ENCODE data around the gene CYP26B1.

Gene CYP26B1

GRCh38 chr2:72153924-72154323 is 6.3 kb upstream of the CYP26B1 start:
- H3K4me1 ChIP-seq (ENCODE audit: control insufficient read depth, insufficient read depth, low read length): peaks cover 3% of the 10 kb centered on the region
- H3K9me3 ChIP-seq (ENCODE audit: control insufficient read depth, insufficient read depth, low read length): no peaks in the 10 kb centered on the region

GRCh38 chr2:72153026-72153791 is 5.5 kb upstream of the CYP26B1 start:
- Histone ChIP-seq H3K9me3 (ENCODE audit: control insufficient read depth, insufficient read depth, low read length) (no peaks in the 10 kb centered on the region), H3K27me3 (ENCODE audit: control insufficient read depth, insufficient read depth, low read length) (peaks cover 42% of the 10 kb centered on the region), H3K4me1 (ENCODE audit: control insufficient read depth, insufficient read depth, low read length) (peaks cover 3% of the 10 kb centered on the region), H3K36me3 (ENCODE audit: control insufficient read depth, insufficient read depth, low read length) (no peaks in the 10 kb centered on the region), H3K4me3 (ENCODE audit: low read depth, low read length) (no peak overlapping the region), H3K9ac (ENCODE audit: low read depth, low read length) (no peak overlapping the region)

More at GRCh38 chr2:72153924-72154323, 6.3 kb upstream of the CYP26B1 start:
- Histone ChIP-seq H3K27me3 (ENCODE audit: control insufficient read depth, insufficient read depth, low read length) (peaks cover 39% of the 10 kb centered on the region), H3K9ac (ENCODE audit: low read depth, low read length) (no peak overlapping the region), H3K36me3 (ENCODE audit: control insufficient read depth, insufficient read depth, low read length) (no peaks in the 10 kb centered on the region), H3K4me3 (ENCODE audit: low read depth, low read length) (no peak overlapping the region)

- H3K27me3 ChIP-seq (ENCODE audit: control insufficient read depth, insufficient read depth, low read length): peaks cover 61% of the 10 kb centered on the region
- H3K9ac ChIP-seq (ENCODE audit: low read depth, low read length): no peak overlapping the region
- no peaks in the 10 kb centered on the region for H3K9me3 ChIP-seq (ENCODE audit: control insufficient read depth, insufficient read depth, low read length)
- no peaks in the 10 kb centered on the region for H3K36me3 ChIP-seq (ENCODE audit: control insufficient read depth, insufficient read depth, low read length)
- peak overlapping the region; percentile 79 for H3K4me3 ChIP-seq (ENCODE audit: low read depth, low read length)
- peaks cover 3% of the 10 kb centered on the region for H3K4me1 ChIP-seq (ENCODE audit: control insufficient read depth, insufficient read depth, low read length)
These were observed 3.2 kb upstream of the CYP26B1 start for GRCh38 chr2:72150861-72151356.

DNA sequence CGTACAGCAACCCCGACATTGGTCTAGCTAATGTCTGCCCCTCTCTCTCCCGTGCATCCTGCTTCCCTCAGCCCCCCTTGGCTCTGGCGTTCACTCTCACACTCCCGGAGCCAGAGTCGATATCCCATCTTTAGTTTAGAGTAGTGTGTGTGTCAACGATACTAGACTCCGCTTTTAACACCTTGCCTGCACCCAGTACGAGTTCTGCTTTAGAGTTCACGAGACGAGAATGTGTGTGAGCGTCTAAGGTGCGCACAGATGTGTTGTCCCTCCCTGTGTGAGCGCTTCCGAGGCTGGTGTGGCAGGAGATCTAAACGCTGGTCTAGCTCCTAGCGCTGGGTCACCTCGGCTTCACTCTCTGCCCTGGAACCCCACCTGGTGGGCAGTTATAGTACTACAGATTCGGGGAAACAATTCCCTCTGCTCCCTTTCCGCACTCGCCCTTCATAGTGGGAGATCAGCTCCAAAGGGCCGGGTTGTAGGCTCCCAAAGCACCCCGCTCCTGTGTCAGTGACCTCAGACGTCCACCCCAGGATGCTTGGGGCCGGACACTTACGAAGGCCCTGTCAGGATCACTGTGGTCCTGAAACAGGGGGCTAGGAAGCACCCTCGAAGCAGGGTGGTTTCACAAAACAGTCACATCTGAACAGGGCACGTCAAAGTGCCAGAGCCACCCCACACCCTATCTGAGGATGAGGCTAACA is 2.6 kb upstream of the CYP26B1 start:
- Histone ChIP-seq H3K27me3 (ENCODE audit: control insufficient read depth, insufficient read depth, low read length) (peaks cover 66% of the 10 kb centered on the region), H3K9me3 (ENCODE audit: control insufficient read depth, insufficient read depth, low read length) (no peaks in the 10 kb centered on the region), H3K9ac (ENCODE audit: low read depth, low read length) (no peak overlapping the region), H3K4me1 (ENCODE audit: control insufficient read depth, insufficient read depth, low read length) (peaks cover 3% of the 10 kb centered on the region), H3K36me3 (ENCODE audit: control insufficient read depth, insufficient read depth, low read length) (no peaks in the 10 kb centered on the region), H3K4me3 (ENCODE audit: low read depth, low read length) (peak overlapping the region; percentile 79)

DNA sequence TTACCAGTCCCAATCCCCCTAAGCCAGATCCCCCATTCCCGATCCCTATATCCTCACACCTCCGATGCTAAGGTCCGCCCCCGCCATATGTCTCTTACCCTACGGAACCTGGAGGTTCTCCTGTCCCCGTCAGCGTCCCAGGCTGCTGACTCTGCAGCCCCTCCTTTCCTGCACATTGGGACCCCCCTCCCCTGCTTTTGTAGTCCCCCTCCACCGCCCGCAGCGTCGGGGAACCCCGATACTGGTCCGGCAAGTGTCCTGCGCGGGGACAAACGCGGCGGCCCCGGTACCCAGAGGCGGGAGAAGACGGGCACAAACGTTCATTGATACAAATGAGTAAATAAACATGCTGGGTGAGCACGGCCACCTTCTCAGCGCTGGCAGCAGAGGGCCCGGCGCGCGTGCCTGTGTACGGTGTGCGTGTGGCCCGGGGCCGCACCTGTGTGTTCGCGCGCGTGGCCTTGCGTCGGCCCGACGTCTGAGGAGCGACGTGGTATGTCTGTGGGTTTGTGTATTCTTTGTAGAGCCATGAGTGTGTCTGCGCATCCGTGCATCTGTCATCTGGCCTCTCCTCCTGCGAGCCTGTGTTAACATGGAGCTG is 2.0 kb upstream of the CYP26B1 start:
- H3K9me3 ChIP-seq (ENCODE audit: control insufficient read depth, insufficient read depth, low read length): no peaks in the 10 kb centered on the region
- H3K27me3 ChIP-seq (ENCODE audit: control insufficient read depth, insufficient read depth, low read length): peaks cover 67% of the 10 kb centered on the region
- H3K9ac ChIP-seq (ENCODE audit: low read depth, low read length): no peak overlapping the region
- peak overlapping the region; percentile 79 for H3K4me3 ChIP-seq (ENCODE audit: low read depth, low read length)
- peaks cover 3% of the 10 kb centered on the region for H3K4me1 ChIP-seq (ENCODE audit: control insufficient read depth, insufficient read depth, low read length)
- no peaks in the 10 kb centered on the region for H3K36me3 ChIP-seq (ENCODE audit: control insufficient read depth, insufficient read depth, low read length)

DNA sequence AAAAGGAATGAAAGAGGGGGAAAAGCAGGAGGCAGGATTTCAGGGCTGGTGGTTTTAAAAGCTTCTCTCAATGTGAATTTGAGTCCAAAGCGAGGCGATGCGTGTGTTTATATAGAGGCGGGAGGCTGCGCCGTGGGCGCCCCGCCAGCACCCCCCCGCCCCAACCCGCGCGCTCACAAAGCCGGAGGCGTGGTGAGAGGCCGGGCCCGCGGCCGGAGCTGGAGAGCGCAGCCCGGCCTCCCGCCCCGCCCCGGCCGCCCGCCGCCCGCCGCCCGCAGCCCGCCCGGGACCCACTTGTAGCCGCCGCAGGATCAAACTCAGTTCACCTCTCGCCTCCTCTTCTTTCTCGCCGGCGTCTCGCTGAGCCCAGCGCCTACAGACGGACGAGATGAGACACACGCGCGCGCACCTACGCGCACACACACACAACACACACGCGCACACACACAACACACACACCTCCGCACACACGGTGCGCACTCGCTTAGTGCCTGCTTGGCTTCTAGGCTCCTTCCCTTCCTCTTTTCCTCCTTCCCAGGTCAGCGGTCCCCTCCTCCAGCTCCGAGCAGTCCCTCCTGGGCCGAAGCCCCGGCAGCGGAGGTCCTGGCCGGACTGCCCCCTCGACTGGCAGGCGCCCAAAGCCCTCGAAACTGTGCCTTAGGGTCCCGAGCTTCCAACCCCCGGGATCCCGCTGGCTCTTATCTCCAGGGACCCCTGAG is 1.3 kb upstream of the CYP26B1 start:
- peaks cover 3% of the 10 kb centered on the region for H3K4me1 ChIP-seq (ENCODE audit: control insufficient read depth, insufficient read depth, low read length)
- no peak overlapping the region for H3K9ac ChIP-seq (ENCODE audit: low read depth, low read length)
- H3K4me3 ChIP-seq (ENCODE audit: low read depth, low read length): peak overlapping the region; percentile 79
- H3K36me3 ChIP-seq (ENCODE audit: control insufficient read depth, insufficient read depth, low read length): no peaks in the 10 kb centered on the region
- H3K9me3 ChIP-seq (ENCODE audit: control insufficient read depth, insufficient read depth, low read length): no peaks in the 10 kb centered on the region
- peaks cover 70% of the 10 kb centered on the region for H3K27me3 ChIP-seq (ENCODE audit: control insufficient read depth, insufficient read depth, low read length)

- Histone ChIP-seq H3K27me3 (ENCODE audit: control insufficient read depth, insufficient read depth, low read length) (peaks cover 77% of the 10 kb centered on the region), H3K4me3 (ENCODE audit: low read depth, low read length) (peak overlapping the region; percentile 39), H3K9me3 (ENCODE audit: control insufficient read depth, insufficient read depth, low read length) (no peaks in the 10 kb centered on the region), H3K4me1 (ENCODE audit: control insufficient read depth, insufficient read depth, low read length) (peaks cover 3% of the 10 kb centered on the region), H3K36me3 (ENCODE audit: control insufficient read depth, insufficient read depth, low read length) (no peaks in the 10 kb centered on the region), H3K9ac (ENCODE audit: low read depth, low read length) (no peak overlapping the region)
These were observed 558 bp upstream of the CYP26B1 start for GRCh38 chr2:72148003-72148836.

DNA sequence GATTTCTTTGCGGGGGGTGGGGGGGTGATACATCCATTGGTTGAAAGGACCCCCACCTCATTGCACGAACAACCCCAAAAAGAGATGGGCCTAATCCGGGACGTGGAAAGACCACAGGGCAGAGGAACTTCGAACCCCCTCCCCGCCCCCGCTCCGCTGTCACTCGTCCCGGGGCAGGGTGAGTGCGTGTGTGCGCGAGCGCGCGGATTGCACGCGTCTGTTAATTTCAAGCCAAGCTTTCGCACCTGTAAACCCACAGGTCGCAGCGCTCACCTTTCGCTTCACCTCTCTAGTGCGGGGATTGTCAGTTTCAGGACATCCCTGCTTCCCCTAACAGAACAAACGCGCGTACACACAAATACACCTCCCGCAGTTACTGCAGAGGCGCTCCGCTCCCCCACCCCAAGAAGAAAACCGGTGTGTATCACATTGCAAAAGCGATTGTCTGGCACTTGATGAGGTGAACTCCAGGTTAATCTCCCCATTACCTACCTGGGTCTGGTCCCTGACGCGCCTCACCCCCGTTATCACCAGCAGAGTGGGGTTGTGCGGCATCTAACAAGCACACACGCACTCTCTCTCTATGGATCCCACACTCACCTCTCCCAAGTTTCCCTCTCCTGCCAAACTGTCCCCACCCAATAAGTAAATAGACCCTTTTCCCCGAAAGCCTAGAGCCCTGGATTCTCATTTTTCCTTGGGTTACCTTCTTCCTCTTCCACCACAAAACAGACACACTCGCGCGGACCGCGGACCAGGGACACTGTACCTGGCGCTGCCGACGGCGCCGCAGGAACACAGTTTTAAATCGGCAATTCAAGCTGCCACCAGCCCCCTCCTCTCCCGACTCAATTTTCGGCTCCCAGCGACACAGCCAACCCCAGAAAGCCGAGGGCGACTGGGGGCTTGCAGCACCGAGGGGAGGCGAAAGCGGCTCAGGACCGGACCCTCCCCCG is 1.0 kb downstream of the CYP26B1 start:
- H3K4me1 ChIP-seq (ENCODE audit: control insufficient read depth, insufficient read depth, low read length): peaks cover 3% of the 10 kb centered on the region
- peaks cover 83% of the 10 kb centered on the region for H3K27me3 ChIP-seq (ENCODE audit: control insufficient read depth, insufficient read depth, low read length)
- no peaks in the 10 kb centered on the region for H3K36me3 ChIP-seq (ENCODE audit: control insufficient read depth, insufficient read depth, low read length)
- H3K9me3 ChIP-seq (ENCODE audit: control insufficient read depth, insufficient read depth, low read length): no peaks in the 10 kb centered on the region
- no peak overlapping the region for H3K9ac ChIP-seq (ENCODE audit: low read depth, low read length)
- peak overlapping the region; percentile 65 for H3K4me3 ChIP-seq (ENCODE audit: low read depth, low read length)

DNA sequence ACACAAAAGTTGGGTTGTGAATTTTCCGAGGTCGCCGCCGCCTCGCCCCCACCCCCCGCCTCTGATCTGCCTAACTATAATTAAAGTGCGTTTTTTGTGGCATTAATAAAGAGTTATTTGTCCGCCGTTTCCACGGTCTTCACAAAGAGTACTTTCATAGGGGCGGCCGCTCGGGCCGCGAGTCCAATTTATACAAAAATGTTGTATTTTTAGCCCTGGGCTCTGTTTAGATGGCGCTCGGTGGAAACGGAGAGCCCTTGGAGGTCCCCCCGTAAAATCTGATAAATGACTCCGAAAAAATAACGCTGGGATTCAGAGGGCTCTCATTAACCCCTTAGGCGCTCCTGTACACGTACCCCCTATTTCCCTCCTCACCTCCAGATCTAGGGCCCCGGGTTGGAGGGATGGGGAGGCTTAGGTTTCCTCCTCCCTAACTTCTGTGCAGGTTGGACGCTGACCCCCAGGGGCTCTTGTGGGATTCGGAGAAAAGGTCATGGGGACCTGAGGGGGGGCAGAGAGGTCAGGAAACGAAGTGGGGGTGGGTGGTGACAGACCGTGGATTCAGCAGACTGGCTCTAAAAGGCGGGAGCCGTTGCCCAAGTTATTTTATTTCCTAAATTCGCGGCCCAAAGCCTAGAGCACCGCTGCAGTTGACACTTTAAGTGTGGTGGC is 1.9 kb downstream of the CYP26B1 start:
- no peak overlapping the region for H3K9ac ChIP-seq (ENCODE audit: low read depth, low read length)
- peaks cover 83% of the 10 kb centered on the region for H3K27me3 ChIP-seq (ENCODE audit: control insufficient read depth, insufficient read depth, low read length)
- H3K36me3 ChIP-seq (ENCODE audit: control insufficient read depth, insufficient read depth, low read length): no peaks in the 10 kb centered on the region
- H3K4me3 ChIP-seq (ENCODE audit: low read depth, low read length): peak overlapping the region; percentile 62
- peaks cover 3% of the 10 kb centered on the region for H3K4me1 ChIP-seq (ENCODE audit: control insufficient read depth, insufficient read depth, low read length)
- no peaks in the 10 kb centered on the region for H3K9me3 ChIP-seq (ENCODE audit: control insufficient read depth, insufficient read depth, low read length)

- Histone ChIP-seq H3K36me3 (ENCODE audit: control insufficient read depth, insufficient read depth, low read length) (no peaks in the 10 kb centered on the region), H3K4me3 (ENCODE audit: low read depth, low read length) (peak overlapping the region; percentile 62), H3K4me1 (ENCODE audit: control insufficient read depth, insufficient read depth, low read length) (peaks cover 3% of the 10 kb centered on the region), H3K9ac (ENCODE audit: low read depth, low read length) (no peak overlapping the region), H3K27me3 (ENCODE audit: control insufficient read depth, insufficient read depth, low read length) (peaks cover 83% of the 10 kb centered on the region), H3K9me3 (ENCODE audit: control insufficient read depth, insufficient read depth, low read length) (no peaks in the 10 kb centered on the region)
These were observed 2.4 kb downstream of the CYP26B1 start for GRCh38 chr2:72145289-72145657.
